ENCODE measurements around the gene SAFB. TPM values are rescaled to one million over a fixed set of nuclear protein-coding genes. Genes with fewer than 3 reads are reported as not detected.

Gene SAFB
- total and polyA plus RNA-seq, 2 of the 4 experiments (the other 2 are of a cell fraction): 18.5 to 41.2 TPM

- Histone ChIP-seq H3K9ac (ENCODE audit: low read depth, low read length) (no peak overlapping the region), H4K5ac (ENCODE audit: low read depth, low read length) (no peak overlapping the region), H2BK5ac (ENCODE audit: low read depth, low read length, poor library complexity, severe bottlenecking) (no peak overlapping the region), H3K4ac (ENCODE audit: low read depth, low read length) (no peak overlapping the region), H2BK15ac (ENCODE audit: low read depth, low read length) (no peak overlapping the region), H2AFZ (replicated peaks; ENCODE audit: low read length, poor library complexity) (no peak overlapping the region), H3K27me3 (ENCODE audit: control insufficient read depth, insufficient read depth, low read length) (no peaks in the 10 kb centered on the region), H3K4me3 (ENCODE audit: insufficient read depth, low read depth, low read length) (no peak overlapping the region), H3K27ac (ENCODE audit: insufficient read depth, low read length) (no peak overlapping the region), H3K56ac (ENCODE audit: extremely low read depth, insufficient read depth, low read length) (no peak overlapping the region), H3K4me2 (ENCODE audit: low read depth, low read length) (no peak overlapping the region), H3K79me1 (ENCODE audit: low read depth in 1 of 2, low read length in 2 of 2) (peaks cover 8 to 52% of the 10 kb centered on the region in 2 experiments), H3K14ac (replicated peaks; ENCODE audit: low read depth, low read length) (no peak overlapping the region), H3K9me3 (ENCODE audit: control insufficient read depth, insufficient read depth, low read length) (no peaks in the 10 kb centered on the region), H3K9me1 (ENCODE audit: insufficient read depth, low read length) (0 out of 2 replicates have a peak, but pooled peaks cover 6% of the 10 kb centered on the region), H3K36me3 (ENCODE audit: control insufficient read depth, insufficient read depth, low read length) (peaks cover 79% of the 10 kb centered on the region), H3K4me1 (ENCODE audit: control insufficient read depth, insufficient read depth, low read length) (0 out of 2 replicates have a peak, but pooled peaks cover 2% of the 10 kb centered on the region), H3K23ac (ENCODE audit: low read depth, low read length) (no peak overlapping the region), H2AK9ac (replicated peaks; ENCODE audit: low read depth, low read length, poor library complexity) (no peak overlapping the region), H2BK120ac (ENCODE audit: low read depth, low read length) (no peak overlapping the region), H2AK5ac (ENCODE audit: low read depth, low read length) (no peak overlapping the region), H3K18ac (ENCODE audit: low read depth, low read length) (no peak overlapping the region), H4K8ac (ENCODE audit: low read depth in 2 of 2, low read length in 2 of 2) (no peak overlapping the region), H4K91ac (ENCODE audit: insufficient read depth, low read depth, low read length) (no peak overlapping the region), H4K20me1 (ENCODE audit: insufficient read depth, low read length) (peaks cover 36% of the 10 kb centered on the region), H2BK20ac (ENCODE audit: low read depth, low read length) (no peak overlapping the region)
- in situ Hi-C loops (cut with MboI; ENCODE audit: low sequenced_read_pairs) (no loop called here), intact Hi-C loops (cut with micrococcal nuclease) (no loop called here), dilution Hi-C loops (cut with HindIII; ENCODE audit: low sequenced_read_pairs, unreplicated experiment) (no loop called here)
- CTCF ChIA-PET: interaction anchor here (1.0 kb wide), 1 partner anchor 13 kb away, joined by 3 read pairs; the partner anchor contains the start of gene CATSPERD
- no peak for DNase-seq
- ATAC-seq (ENCODE audit: low read depth): no peak
- no TSS peak for BruUV-seq (replicated peaks)
- POLR2A ChIA-PET (ENCODE audit: unreplicated experiment): interaction anchor here (0.7 kb wide), 1 partner anchor 70 kb away, joined by 4 read pairs; no protein-coding TSS in a partner anchor
- WGBS, 2 experiments (ENCODE audit: extremely low coverage in 2 of 2, insufficient read length in 1 of 2): 94% methylated on average over 13 of the region's 37 CpGs; no CpG with 5 or more reads in 1 of the 2 experiments
- no peak for TF ChIP-seq MXI1 (IDR thresholded peaks at IDR 0.05; ENCODE audit: borderline replicate concordance, low read depth, low read length)
- TF ChIP-seq CTCF (conservative IDR thresholded peaks at IDR 0.05; ENCODE audit: low read depth, low read length): no peak
- no peak for TF ChIP-seq MAFK (IDR thresholded peaks at IDR 0.05; ENCODE audit: low read depth, low read length)
- no peak for TF ChIP-seq SMC3 (IDR thresholded peaks at IDR 0.05; ENCODE audit: low read depth, low read length)
- TF ChIP-seq CEBPB (IDR thresholded peaks at IDR 0.05; ENCODE audit: low read depth, low read length): no peak
- no peak for TF ChIP-seq FOS (IDR thresholded peaks at IDR 0.05; ENCODE audit: low read depth, low read length)
- no peak for TF ChIP-seq RAD21 (IDR thresholded peaks at IDR 0.05; ENCODE audit: low read length)
- TF ChIP-seq USF2 (IDR thresholded peaks at IDR 0.05; ENCODE audit: low read depth, low read length): no peak
- no peak for TF ChIP-seq BHLHE40 (IDR thresholded peaks at IDR 0.05; ENCODE audit: low read depth, low read length)
- TF ChIP-seq RFX5 (IDR thresholded peaks at IDR 0.05; ENCODE audit: low read depth, low read length): no peak
- TF ChIP-seq CHD1 (IDR thresholded peaks at IDR 0.05; ENCODE audit: low read depth, low read length): no peak
- no peak for TF ChIP-seq ELK1 (IDR thresholded peaks at IDR 0.05; ENCODE audit: borderline replicate concordance, low read depth, low read length)
- no peak for TF ChIP-seq RCOR1 (IDR thresholded peaks at IDR 0.05; ENCODE audit: insufficient replicate concordance, low read length)
Measured at GRCh38 chr19:5707576-5708575, 85.0 kb downstream of the SAFB start.
